AG04450 (cell line): ENCODE results near the gene EDIL3. TPM values are rescaled to one million over a fixed set of nuclear protein-coding genes. Genes with fewer than 3 reads are reported as not detected.

ENCODE experiments used
- CTCF ChIA-PET: fragments of 300-600, 350-600 bp; formaldehyde crosslinking; extraction: SDS; loops from one replicate; lab custom pipeline; 2022; ENCODE audit warnings: antibody characterized with exemption, inconsistent platforms; lab: Charles Lee
- POLR2A ChIA-PET: fragments of 350-600 bp; formaldehyde crosslinking; extraction: SDS; loops from one replicate; lab custom pipeline; 2021; ENCODE audit warnings: antibody characterized with exemption, inconsistent platforms; lab: Yijun Ruan, JAX
- DNase-seq: peaks from one replicate; pipeline ENCODE4 v3.0.0-alpha.2; 2011; ENCODE audit warnings: low read depth, low spot score
- H3K27ac ChIP-seq: one replicate; pipeline ENCODE4 v1.5.1; 2012; ENCODE audit warnings: low read depth, low read length, control low read depth
- H3K27me3 ChIP-seq: one replicate; pipeline ENCODE4 v1.6.0; 2012; ENCODE audit warnings: low read length; ENCODE audit not compliant: control insufficient read depth, insufficient read depth
- H3K4me3 ChIP-seq: 2 replicates; pipeline ENCODE4 v1.5.1; 2011; ENCODE audit warnings: mild to moderate bottlenecking, low read depth, low read length, control low read depth
- H3K9me3 ChIP-seq: 2 replicates; pipeline ENCODE4 v1.5.1; 2012; ENCODE audit warnings: low read length; ENCODE audit not compliant: control insufficient read depth, insufficient read depth
- polyA plus RNA-seq: library from polyadenylated mRNA; depleted of rRNA; stranded (reverse); fragments of >200 nt; gene quantifications from 2 replicates; pipeline ENCODE4 v1.2.3, GENCODE V29; 2011
- TF ChIP-seq, protein P1 (sequence below): IDR thresholded peaks from 2 replicates; pipeline ENCODE4 v1.5.1; 2011; ENCODE audit warnings: low read depth, low read length, control low read depth, inconsistent platforms

EDIL3 gene
- polyA plus RNA-seq, 1 experiment, result 61.9 TPM

DNA sequence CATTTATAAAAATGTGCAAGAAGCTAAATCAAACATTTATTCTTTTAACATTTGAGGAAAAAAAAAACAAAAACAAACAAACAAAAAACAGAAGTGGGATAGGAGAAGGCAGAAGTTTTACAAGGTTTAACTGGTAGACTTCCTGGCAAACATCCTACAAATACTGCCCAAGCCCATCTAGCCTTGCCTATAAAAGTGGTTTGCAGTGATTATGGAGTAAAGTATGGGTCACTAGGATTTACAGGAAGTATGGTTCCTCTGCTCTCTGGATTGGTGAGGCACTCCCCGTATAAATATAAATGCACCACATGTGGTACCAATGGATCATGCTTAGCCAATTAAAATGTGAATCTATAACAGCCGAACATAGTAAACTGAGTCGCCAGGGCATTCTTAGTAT, 291.9 kb downstream of the EDIL3 start:
- no peaks in the 10 kb centered on the region for H3K27me3 ChIP-seq
- H3K9me3 ChIP-seq, result peaks cover 5% of the 10 kb centered on the region; the same call in 1 of the 2 replicates
- POLR2A ChIA-PET, result no interaction called here
- H3K4me3 ChIP-seq, result no peak overlapping the region
- DNase-seq, result no peak
- no peak overlapping the region for H3K27ac ChIP-seq
- CTCF ChIA-PET, result interaction anchor here (0.7 kb wide), 2 partner anchors 9 to 335 kb away, joined by 3 to 6 read pairs; no protein-coding TSS in a partner anchor
- TF ChIP-seq, protein P1, sequence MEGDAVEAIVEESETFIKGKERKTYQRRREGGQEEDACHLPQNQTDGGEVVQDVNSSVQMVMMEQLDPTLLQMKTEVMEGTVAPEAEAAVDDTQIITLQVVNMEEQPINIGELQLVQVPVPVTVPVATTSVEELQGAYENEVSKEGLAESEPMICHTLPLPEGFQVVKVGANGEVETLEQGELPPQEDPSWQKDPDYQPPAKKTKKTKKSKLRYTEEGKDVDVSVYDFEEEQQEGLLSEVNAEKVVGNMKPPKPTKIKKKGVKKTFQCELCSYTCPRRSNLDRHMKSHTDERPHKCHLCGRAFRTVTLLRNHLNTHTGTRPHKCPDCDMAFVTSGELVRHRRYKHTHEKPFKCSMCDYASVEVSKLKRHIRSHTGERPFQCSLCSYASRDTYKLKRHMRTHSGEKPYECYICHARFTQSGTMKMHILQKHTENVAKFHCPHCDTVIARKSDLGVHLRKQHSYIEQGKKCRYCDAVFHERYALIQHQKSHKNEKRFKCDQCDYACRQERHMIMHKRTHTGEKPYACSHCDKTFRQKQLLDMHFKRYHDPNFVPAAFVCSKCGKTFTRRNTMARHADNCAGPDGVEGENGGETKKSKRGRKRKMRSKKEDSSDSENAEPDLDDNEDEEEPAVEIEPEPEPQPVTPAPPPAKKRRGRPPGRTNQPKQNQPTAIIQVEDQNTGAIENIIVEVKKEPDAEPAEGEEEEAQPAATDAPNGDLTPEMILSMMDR, result no peak

DNA sequence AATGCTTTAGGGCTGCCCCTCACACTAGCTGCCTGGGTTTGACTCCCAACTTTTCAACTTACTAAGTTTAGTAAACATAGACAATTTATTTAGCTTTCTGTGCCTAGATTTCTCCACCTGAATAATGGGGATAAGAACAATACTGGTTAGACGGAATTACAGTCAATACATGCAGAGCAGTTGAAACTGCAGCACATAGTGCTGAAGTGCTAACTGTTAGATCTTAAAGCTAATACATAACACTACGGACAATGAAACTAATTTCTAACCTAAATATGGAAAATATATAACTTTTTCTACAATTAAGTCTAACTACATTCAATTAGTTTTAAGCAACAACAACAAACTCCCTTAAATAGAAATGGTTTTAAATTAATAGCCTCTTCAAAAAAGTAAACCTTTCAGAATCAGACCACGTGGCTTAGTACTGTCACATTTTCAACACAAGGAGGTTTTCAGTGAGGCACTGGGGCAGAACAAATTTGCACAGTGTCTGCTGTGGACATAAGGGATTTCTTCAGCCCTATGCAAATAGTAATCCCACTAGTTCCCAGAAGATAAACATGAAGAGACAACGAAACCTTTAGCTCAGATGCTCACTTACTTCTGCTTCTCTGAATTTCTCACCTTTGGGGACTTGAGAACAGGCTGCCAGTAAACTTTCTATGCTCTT, 293.4 kb downstream of the EDIL3 start:
- no peak for DNase-seq
- H3K27ac ChIP-seq, result no peak overlapping the region
- ChIA-PET POLR2A (no interaction called here), CTCF (no interaction called here)
- no peak overlapping the region for H3K4me3 ChIP-seq
- H3K9me3 ChIP-seq, result peaks cover 5% of the 10 kb centered on the region; the same call in 1 of the 2 replicates
- TF ChIP-seq, protein P1, result no peak
- H3K27me3 ChIP-seq, result no peaks in the 10 kb centered on the region

DNA sequence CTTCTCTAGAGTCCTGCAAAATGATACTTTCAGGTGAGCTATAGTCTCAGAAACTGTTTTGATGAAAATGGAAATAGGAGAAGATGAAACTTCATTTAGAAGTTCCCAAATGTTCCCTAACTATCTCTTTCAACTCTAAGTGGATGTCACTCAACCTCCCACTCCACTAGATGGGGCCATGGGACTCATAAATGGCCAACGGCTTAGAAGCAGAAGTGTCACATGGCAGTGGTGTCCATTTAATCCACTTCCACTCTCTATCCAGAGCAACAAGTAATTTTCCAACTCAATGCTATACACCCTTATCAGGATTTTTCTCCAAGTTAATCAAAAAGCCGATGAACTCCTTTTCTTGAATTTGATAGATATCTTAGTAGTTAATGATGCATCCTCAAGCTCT, 295.7 kb downstream of the EDIL3 start:
- Histone ChIP-seq H3K27ac (no peak overlapping the region), H3K4me3 (no peak overlapping the region), H3K9me3 (no peaks in the 10 kb centered on the region), H3K27me3 (no peaks in the 10 kb centered on the region)
- POLR2A ChIA-PET, result no interaction called here
- peak; percentile 7 for DNase-seq
- CTCF ChIA-PET, result interaction anchor here (0.6 to 1.5 kb wide), 10 partner anchors 9 to 960 kb away, joined by 3 to 5 read pairs (median 3); no protein-coding TSS in a partner anchor
- TF ChIP-seq, protein P1, result peak; percentile 47

DNA sequence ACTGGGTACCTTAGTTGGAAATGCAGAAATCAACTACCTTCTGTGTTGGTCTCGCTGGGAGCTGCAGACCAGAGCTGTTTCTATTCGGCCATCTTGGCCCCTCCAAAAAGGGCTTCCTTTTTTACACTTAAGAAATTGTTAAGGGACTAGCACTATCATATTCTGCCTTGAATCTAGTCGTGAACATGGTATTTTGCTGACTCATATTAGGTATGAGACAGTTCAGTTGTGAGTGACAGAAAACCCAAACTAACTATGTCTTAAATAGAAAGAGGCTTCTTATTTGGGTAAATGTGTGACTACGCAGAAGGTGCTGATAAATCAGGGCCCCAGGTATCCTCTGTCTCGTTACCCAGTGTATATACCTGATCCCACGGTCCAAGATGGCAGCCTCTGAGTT, 298.2 kb downstream of the EDIL3 start:
- no peak for DNase-seq
- no peak overlapping the region for H3K4me3 ChIP-seq
- POLR2A ChIA-PET, result no interaction called here

DNA sequence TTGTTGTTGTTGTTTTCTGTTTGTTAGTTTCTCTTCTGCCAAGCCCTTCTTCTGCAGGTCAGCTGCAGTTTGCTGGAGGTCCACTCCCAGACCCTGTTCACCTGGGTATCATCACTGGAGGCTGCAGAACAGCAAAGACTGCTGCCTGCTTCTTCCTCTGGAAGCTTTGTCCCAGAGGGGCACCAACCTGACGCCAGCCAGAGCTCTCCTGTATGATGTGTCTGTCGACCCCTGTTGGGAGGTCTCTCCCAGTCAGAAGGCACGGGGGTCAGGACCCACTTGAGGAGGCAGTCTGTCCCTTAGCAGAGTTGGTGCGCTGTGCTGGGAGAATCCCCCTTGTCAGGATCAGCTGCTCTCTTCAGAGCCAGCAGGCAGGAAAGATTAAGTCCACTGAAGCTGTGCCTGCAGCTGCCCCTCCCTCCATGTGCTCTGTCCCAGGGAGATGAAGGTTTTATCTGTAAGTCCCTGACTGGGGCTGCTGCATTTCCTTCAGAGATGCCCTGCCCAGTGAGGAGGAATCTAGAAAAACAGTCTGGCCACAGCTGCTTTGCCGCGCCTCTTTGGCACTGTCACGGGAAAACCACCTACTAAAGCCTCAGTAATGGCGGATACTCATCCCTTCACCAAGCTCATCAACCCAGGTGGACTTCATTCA, 299.2 kb downstream of the EDIL3 start:
- CTCF ChIA-PET, result no interaction called here
- no peaks in the 10 kb centered on the region for H3K27me3 ChIP-seq
- TF ChIP-seq, protein P1, result no peak
- POLR2A ChIA-PET, result no interaction called here
- no peaks in the 10 kb centered on the region for H3K9me3 ChIP-seq
- no peak overlapping the region for H3K4me3 ChIP-seq
- no peak overlapping the region for H3K27ac ChIP-seq
- DNase-seq, result no peak

More for the DNA sequence above, 298.2 kb downstream of the EDIL3 start:
- Histone ChIP-seq H3K27ac (no peak overlapping the region), H3K27me3 (no peaks in the 10 kb centered on the region), H3K9me3 (no peaks in the 10 kb centered on the region)
- TF ChIP-seq, protein P1, result no peak
- CTCF ChIA-PET, result no interaction called here
